HepG2 (cell line): Measurements from ENCODE around the gene RNU4-1. TPM values are rescaled to one million over a fixed set of nuclear protein-coding genes. Genes with fewer than 3 reads are reported as not detected.

Experiments
- BCL6 ChIP-seq: IDR thresholded peaks from 2 replicates; pipeline ENCODE4 v1.6.1; 2016; ENCODE audit warnings: missing genetic modification reagents, missing compliant biosample characterization
- DNMT3B ChIP-seq: conservative IDR thresholded peaks from 2 replicates; pipeline ENCODE4 v1.6.1; 2016; ENCODE audit warnings: missing biosample characterization, control low read depth
- IKZF4 ChIP-seq: sonication (generic); formaldehyde crosslinking; IDR thresholded peaks from 2 replicates; pipeline ENCODE4 v1.5.1; 2020; ENCODE audit warnings: borderline replicate concordance, mild to moderate bottlenecking, low read depth, missing genetic modification reagents; ENCODE audit errors: not compliant biosample characterization
- ISL2 ChIP-seq: sonication (generic); formaldehyde crosslinking; IDR thresholded peaks from 2 replicates; pipeline ENCODE4 v1.5.0; 2020; ENCODE audit warnings: missing genetic modification reagents
- PCBP1 ChIP-seq: fragments of 200-400 bp; formaldehyde crosslinking; IDR thresholded peaks from 2 replicates; pipeline ENCODE4 v1.6.1; 2017; ENCODE audit warnings: mild to moderate bottlenecking, low read depth, low read length, borderline replicate concordance
- SMAD3 ChIP-seq: sonication (generic); formaldehyde crosslinking; IDR thresholded peaks from 2 replicates; pipeline ENCODE4 v1.4.0; 2020; ENCODE audit warnings: missing genetic modification reagents
- TEAD3 ChIP-seq: optimal IDR thresholded peaks from 2 replicates; pipeline ENCODE3; 2016; ENCODE audit warnings: borderline replicate concordance
- ZFP1 ChIP-seq: IDR thresholded peaks from 2 replicates; pipeline ENCODE4 v1.6.1; 2016
- ZNF256 ChIP-seq: sonication (generic); formaldehyde crosslinking; conservative IDR thresholded peaks from 2 replicates; pipeline ENCODE4 v1.4.0; 2020; ENCODE audit warnings: missing genetic modification reagents
- ZNF550 ChIP-seq: sonication (generic); formaldehyde crosslinking; IDR thresholded peaks from 2 replicates; pipeline ENCODE4 v1.4.0; 2020; ENCODE audit warnings: mild to moderate bottlenecking, missing genetic modification reagents, borderline replicate concordance
- ZSCAN12 ChIP-seq: sonication (generic); formaldehyde crosslinking; IDR thresholded peaks from 2 replicates; pipeline ENCODE4 v1.9.0; 2021; ENCODE audit warnings: mild to moderate bottlenecking, missing genetic modification reagents
- polyA plus RNA-seq, 8 experiments: library from polyadenylated mRNA; depleted of rRNA in 3 of 8; stranded (reverse) in 7 of 8; unstranded in 1 of 8; fragments of >200 nt; fragmentation: Illumina TruSeq in 4 of 8; extraction: Trizol in 4 of 8; gene quantifications; 2 replicates each; pipeline versions ENCODE4 v1.2.1 to v1.2.3, GENCODE V29; 2011 to 2016; ENCODE audit warnings: low read depth in 4 of 8, missing spikeins in 1 of 8, mixed read lengths in 1 of 8; ENCODE audit not compliant: insufficient read depth in 1 of 8
- total RNA-seq, 5 experiments: library from RNA; depleted of rRNA; stranded (reverse); fragments of >200 nt; fragmentation: Illumina TruSeq; extraction: Trizol; gene quantifications; 2 replicates each; pipeline ENCODE4 v1.2.3, GENCODE V29; 2016; ENCODE audit warnings: low read depth in 1 of 5
- TF ChIP-seq, protein P1 (sequence below): IDR thresholded peaks from 2 replicates; pipeline ENCODE4 v1.6.1; 2012; ENCODE audit warnings: low read length, improper control_type of control experiment
- TF ChIP-seq, protein P2 (sequence below): sonication (generic); formaldehyde crosslinking; IDR thresholded peaks from 2 replicates; pipeline ENCODE4 v1.9.0; 2021; ENCODE audit warnings: missing genetic modification reagents, borderline replicate concordance
- TF ChIP-seq, protein P3 (sequence below), 2 experiments: sonication (generic) in 1 of 2; formaldehyde crosslinking in 1 of 2; IDR thresholded peaks; 2 replicates each; pipeline versions ENCODE4 v1.5.1 to v1.6.1; 2011 to 2020; ENCODE audit warnings: borderline replicate concordance in 1 of 2, low read depth in 1 of 2, low read length in 1 of 2, mild to moderate bottlenecking in 1 of 2, missing genetic modification reagents in 1 of 2, moderate library complexity in 1 of 2
- TF ChIP-seq, protein P4 (sequence below): sonication (generic); formaldehyde crosslinking; IDR thresholded peaks from 2 replicates; pipeline ENCODE4 v1.4.0; 2020; ENCODE audit warnings: missing genetic modification reagents
- TF ChIP-seq, protein P5 (sequence below): IDR thresholded peaks from 2 replicates; pipeline ENCODE4 v1.6.1; 2016
- TF ChIP-seq, protein P6 (sequence below): sonication (generic); formaldehyde crosslinking; IDR thresholded peaks from 2 replicates; pipeline ENCODE4 v1.5.0; 2020; ENCODE audit warnings: missing genetic modification reagents

The RNU4-1 gene
- total and polyA plus RNA-seq, 2 of the 13 experiments (the other 11 are each of a cell fraction or from before 2014, with no cell fraction given) = 7,407 TPM; not detected in 1

DNA sequence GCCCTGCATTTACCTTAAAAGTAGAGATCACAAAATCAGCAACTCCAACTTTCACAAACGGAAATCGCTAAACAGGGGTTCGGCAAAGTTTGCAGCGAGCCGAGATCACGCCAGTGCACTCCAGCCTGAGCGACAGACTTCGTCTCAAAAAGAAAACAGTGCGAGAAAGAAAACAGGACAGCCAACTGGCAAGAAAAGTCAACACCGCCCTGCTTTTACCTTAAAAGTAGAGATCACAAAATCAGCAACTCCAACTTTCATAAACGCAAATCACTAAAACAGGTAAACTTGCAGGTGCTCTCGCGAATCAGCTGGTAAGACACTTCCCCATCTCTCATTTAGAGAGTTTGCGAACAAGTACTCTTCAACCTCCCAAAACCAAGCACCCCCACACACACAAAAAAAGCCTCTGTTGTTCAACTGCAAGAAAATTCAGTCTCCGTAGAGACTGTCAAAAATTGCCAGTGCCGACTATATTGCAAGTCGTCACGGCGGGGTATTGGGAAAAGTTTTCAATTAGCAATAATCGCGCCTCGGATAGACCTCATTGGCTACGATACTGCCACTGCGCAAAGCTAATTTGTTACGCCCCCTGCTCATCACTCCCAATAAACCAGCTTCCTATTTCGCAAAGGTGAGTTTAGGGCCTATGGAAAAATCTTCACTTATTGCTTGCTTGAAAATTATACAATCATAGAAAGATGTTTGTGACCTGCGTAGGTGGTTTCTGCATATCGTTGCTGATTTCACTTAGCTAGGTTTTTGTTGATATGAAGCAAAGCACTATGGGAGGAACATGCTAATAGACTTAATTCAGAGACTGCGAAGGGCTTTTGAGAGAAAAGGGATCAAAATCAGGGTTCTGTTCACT, at the start of gene RNU4-1 (continued):
- TF ChIP-seq, protein P1, sequence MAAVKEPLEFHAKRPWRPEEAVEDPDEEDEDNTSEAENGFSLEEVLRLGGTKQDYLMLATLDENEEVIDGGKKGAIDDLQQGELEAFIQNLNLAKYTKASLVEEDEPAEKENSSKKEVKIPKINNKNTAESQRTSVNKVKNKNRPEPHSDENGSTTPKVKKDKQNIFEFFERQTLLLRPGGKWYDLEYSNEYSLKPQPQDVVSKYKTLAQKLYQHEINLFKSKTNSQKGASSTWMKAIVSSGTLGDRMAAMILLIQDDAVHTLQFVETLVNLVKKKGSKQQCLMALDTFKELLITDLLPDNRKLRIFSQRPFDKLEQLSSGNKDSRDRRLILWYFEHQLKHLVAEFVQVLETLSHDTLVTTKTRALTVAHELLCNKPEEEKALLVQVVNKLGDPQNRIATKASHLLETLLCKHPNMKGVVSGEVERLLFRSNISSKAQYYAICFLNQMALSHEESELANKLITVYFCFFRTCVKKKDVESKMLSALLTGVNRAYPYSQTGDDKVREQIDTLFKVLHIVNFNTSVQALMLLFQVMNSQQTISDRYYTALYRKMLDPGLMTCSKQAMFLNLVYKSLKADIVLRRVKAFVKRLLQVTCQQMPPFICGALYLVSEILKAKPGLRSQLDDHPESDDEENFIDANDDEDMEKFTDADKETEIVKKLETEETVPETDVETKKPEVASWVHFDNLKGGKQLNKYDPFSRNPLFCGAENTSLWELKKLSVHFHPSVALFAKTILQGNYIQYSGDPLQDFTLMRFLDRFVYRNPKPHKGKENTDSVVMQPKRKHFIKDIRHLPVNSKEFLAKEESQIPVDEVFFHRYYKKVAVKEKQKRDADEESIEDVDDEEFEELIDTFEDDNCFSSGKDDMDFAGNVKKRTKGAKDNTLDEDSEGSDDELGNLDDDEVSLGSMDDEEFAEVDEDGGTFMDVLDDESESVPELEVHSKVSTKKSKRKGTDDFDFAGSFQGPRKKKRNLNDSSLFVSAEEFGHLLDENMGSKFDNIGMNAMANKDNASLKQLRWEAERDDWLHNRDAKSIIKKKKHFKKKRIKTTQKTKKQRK = no peak
- TF ChIP-seq, protein P2, sequence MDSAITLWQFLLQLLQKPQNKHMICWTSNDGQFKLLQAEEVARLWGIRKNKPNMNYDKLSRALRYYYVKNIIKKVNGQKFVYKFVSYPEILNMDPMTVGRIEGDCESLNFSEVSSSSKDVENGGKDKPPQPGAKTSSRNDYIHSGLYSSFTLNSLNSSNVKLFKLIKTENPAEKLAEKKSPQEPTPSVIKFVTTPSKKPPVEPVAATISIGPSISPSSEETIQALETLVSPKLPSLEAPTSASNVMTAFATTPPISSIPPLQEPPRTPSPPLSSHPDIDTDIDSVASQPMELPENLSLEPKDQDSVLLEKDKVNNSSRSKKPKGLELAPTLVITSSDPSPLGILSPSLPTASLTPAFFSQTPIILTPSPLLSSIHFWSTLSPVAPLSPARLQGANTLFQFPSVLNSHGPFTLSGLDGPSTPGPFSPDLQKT (CRISPR knock-in tag) = peak; percentile 68
- TF ChIP-seq SMAD3 = 0 out of 2 replicates have a peak, but pooled peaks have one; percentile 76
- peak; percentile 87 for TF ChIP-seq ISL2 (CRISPR knock-in tag)
- TF ChIP-seq PCBP1 = no peak
- TF ChIP-seq, protein P3, sequence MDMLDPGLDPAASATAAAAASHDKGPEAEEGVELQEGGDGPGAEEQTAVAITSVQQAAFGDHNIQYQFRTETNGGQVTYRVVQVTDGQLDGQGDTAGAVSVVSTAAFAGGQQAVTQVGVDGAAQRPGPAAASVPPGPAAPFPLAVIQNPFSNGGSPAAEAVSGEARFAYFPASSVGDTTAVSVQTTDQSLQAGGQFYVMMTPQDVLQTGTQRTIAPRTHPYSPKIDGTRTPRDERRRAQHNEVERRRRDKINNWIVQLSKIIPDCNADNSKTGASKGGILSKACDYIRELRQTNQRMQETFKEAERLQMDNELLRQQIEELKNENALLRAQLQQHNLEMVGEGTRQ (IDR thresholded peaks at IDR 0.05; ENCODE audit: low read depth, low read length) = no peak
- TF ChIP-seq, protein P3 (CRISPR knock-in tag; IDR thresholded peaks at IDR 0.05; ENCODE audit: borderline replicate concordance) = no peak
- TF ChIP-seq ZNF256 (CRISPR knock-in tag) = 0 out of 2 replicates have a peak, but pooled peaks have one; percentile 54
- TF ChIP-seq ZFP1 (CRISPR knock-in tag) = peak; percentile 68; the same call in 1 of the 2 replicates
- no peak for TF ChIP-seq ZNF550 (CRISPR knock-in tag)
- TF ChIP-seq TEAD3 (CRISPR knock-in tag) = no peak
- no peak; the same call in 1 of the 2 replicates for TF ChIP-seq DNMT3B
- TF ChIP-seq, protein P4, sequence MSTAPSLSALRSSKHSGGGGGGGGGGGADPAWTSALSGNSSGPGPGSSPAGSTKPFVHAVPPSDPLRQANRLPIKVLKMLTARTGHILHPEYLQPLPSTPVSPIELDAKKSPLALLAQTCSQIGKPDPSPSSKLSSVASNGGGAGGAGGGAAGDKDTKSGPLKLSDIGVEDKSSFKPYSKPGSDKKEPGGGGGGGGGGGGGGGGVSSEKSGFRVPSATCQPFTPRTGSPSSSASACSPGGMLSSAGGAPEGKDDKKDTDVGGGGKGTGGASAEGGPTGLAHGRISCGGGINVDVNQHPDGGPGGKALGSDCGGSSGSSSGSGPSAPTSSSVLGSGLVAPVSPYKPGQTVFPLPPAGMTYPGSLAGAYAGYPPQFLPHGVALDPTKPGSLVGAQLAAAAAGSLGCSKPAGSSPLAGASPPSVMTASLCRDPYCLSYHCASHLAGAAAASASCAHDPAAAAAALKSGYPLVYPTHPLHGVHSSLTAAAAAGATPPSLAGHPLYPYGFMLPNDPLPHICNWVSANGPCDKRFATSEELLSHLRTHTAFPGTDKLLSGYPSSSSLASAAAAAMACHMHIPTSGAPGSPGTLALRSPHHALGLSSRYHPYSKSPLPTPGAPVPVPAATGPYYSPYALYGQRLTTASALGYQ (CRISPR knock-in tag) = peak; percentile 72
- TF ChIP-seq ZSCAN12 (CRISPR knock-in tag) = 0 out of 2 replicates have a peak, but pooled peaks have one; percentile 40
- TF ChIP-seq, protein P5, sequence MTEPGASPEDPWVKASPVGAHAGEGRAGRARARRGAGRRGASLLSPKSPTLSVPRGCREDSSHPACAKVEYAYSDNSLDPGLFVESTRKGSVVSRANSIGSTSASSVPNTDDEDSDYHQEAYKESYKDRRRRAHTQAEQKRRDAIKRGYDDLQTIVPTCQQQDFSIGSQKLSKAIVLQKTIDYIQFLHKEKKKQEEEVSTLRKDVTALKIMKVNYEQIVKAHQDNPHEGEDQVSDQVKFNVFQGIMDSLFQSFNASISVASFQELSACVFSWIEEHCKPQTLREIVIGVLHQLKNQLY (CRISPR knock-in tag) = 0 out of 2 replicates have a peak, but pooled peaks have one; percentile 50
- TF ChIP-seq, protein P6, sequence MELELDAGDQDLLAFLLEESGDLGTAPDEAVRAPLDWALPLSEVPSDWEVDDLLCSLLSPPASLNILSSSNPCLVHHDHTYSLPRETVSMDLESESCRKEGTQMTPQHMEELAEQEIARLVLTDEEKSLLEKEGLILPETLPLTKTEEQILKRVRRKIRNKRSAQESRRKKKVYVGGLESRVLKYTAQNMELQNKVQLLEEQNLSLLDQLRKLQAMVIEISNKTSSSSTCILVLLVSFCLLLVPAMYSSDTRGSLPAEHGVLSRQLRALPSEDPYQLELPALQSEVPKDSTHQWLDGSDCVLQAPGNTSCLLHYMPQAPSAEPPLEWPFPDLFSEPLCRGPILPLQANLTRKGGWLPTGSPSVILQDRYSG (CRISPR knock-in tag) = peak; percentile 58; the same call in 1 of the 2 replicates
- peak; percentile 67 for TF ChIP-seq BCL6
- no peak for TF ChIP-seq IKZF4 (CRISPR knock-in tag)
